ENCODE results near the gene TEX47.

- TF ChIP-seq POLR2AphosphoS5 (IDR thresholded peaks at IDR 0.05) = no peak
- peak in 1 of 3 donors; percentile 34 for TF ChIP-seq CTCF (IDR thresholded peaks at IDR 0.05)
- no peak for TF ChIP-seq POLR2A (IDR thresholded peaks at IDR 0.05)
Observed at GRCh38 chr7:88835147-88835728, 39.7 kb upstream of the TEX47 start.

Measured in breast epithelium (tissue), 3 donors.